HepG2 (cell line): ENCODE data around the gene ADRM1. TPM values are rescaled to one million over a fixed set of nuclear protein-coding genes. Genes with fewer than 3 reads are reported as not detected.

Experiments
- ATAC-seq: fragments of 200-7000 bp; cut with Tn5 transposase; 3 replicates; pipeline ENCODE4 v1.9.1; 2020; ENCODE audit warnings: mild to moderate bottlenecking, moderate library complexity
- Bru-seq: library from RNA; stranded (reverse); fragments of 400-500 nt; gene quantifications from one replicate; lab custom pipeline; 2021; lab: Mats Ljungman, UMichigan
- BruChase-seq, 2 experiments: library from RNA; stranded (reverse); fragments of 400-500 nt; gene quantifications; one replicate each; lab custom pipeline; 2021; lab: Mats Ljungman, UMichigan
- BruUV-seq: library from RNA; stranded (reverse); fragments of 400-500 nt; replicated peaks from 2 replicates; lab custom pipeline; 2021; lab: Mats Ljungman, UMichigan
- CTCF ChIA-PET: fragments of 300-600 bp; formaldehyde crosslinking; extraction: SDS; loops from one replicate; lab custom pipeline; 2021; ENCODE audit warnings: low total read pairs, inconsistent platforms, low intra/inter-chr PET ratio; lab: Yijun Ruan, JAX
- POLR2A ChIA-PET: fragments of 350-600 bp; sonication (Branson Sonifier 250); formaldehyde crosslinking; loops from one replicate; lab custom pipeline; 2020; ENCODE audit warnings: antibody characterized with exemption, inconsistent platforms; lab: Yijun Ruan, JAX
- DNase-seq: peaks from one replicate; pipeline ENCODE4 v3.0.0-alpha.2; 2015; ENCODE audit warnings: low spot score
- FAIRE-seq: peaks from 3 replicates; lab custom pipeline; 2011; peaks lifted over from hg19 to GRCh38; lab: Jason Lieb, UNC
- H2AFZ ChIP-seq: one replicate; pipeline ENCODE4 v1.6.1; 2011; ENCODE audit warnings: low read length, inconsistent platforms
- H3K27ac ChIP-seq: fragments of 300-600 bp; 3 replicates; pipeline ENCODE4 v1.8.0; 2011; ENCODE audit warnings: mixed run types, mild to moderate bottlenecking, mixed read lengths, low read length, inconsistent platforms; ENCODE audit not compliant: insufficient read depth; ENCODE audit errors: extremely low read length
- H3K27me3 ChIP-seq, 2 experiments: fragments of 200-600 bp in 1 of 2; 2 replicates in 1 of 2; 3 replicates in 1 of 2; pipeline versions ENCODE4 v1.6.0 to v1.8.0; 2011; ENCODE audit warnings: low read length in 2 of 2, mild to moderate bottlenecking in 2 of 2, moderate library complexity in 2 of 2, inconsistent platforms in 1 of 2; ENCODE audit not compliant: insufficient read depth in 2 of 2, control insufficient read depth in 1 of 2
- H3K36me3 ChIP-seq, 2 experiments: fragments of 200-600 bp in 1 of 2; replicated peaks in 1 of 2; 2 replicates in 1 of 2; 3 replicates in 1 of 2; pipeline versions ENCODE4 v1.5.1 to v1.8.0; 2011; ENCODE audit warnings: low read length in 2 of 2, inconsistent platforms in 1 of 2; ENCODE audit not compliant: insufficient read depth in 2 of 2, control insufficient read depth in 1 of 2
- H3K4me1 ChIP-seq: 2 replicates; pipeline ENCODE4 v1.5.1; 2012; ENCODE audit warnings: low read length, inconsistent platforms; ENCODE audit not compliant: insufficient read depth
- H3K4me2 ChIP-seq: 2 replicates; pipeline ENCODE4 v1.6.0; 2011; ENCODE audit warnings: low read depth, low read length, inconsistent platforms
- H3K4me3 ChIP-seq, 3 experiments: fragments of 200-600 bp in 1 of 3; sonication (generic), shearing (Covaris generic) in 1 of 3; replicated peaks in 1 of 3; 2 replicates each; pipeline ENCODE4 v1.5.1; 2011 to 2016; ENCODE audit warnings: low read length in 3 of 3, inconsistent platforms in 2 of 3, low read depth in 2 of 3, mild to moderate bottlenecking in 2 of 3, control low read depth in 1 of 3, mixed read lengths in 1 of 3; ENCODE audit not compliant: insufficient read depth in 1 of 3
- H3K79me2 ChIP-seq: one replicate; pipeline ENCODE4 v1.6.1; 2011; ENCODE audit warnings: low read length, inconsistent platforms; ENCODE audit not compliant: insufficient read depth
- H3K9ac ChIP-seq: 2 replicates; pipeline ENCODE4 v1.6.0; 2011; ENCODE audit warnings: mild to moderate bottlenecking, low read depth, low read length, inconsistent platforms; ENCODE audit not compliant: insufficient read depth
- H3K9me3 ChIP-seq: 2 replicates; pipeline ENCODE4 v1.5.1; 2012; ENCODE audit warnings: mild to moderate bottlenecking, low read length
- H4K20me1 ChIP-seq: 2 replicates; pipeline ENCODE4 v1.6.0; 2011; ENCODE audit warnings: inconsistent platforms, mild to moderate bottlenecking, low read length, moderate library complexity; ENCODE audit not compliant: insufficient read depth
- GLI4 ChIP-seq: sonication (generic); formaldehyde crosslinking; IDR thresholded peaks from 2 replicates; pipeline ENCODE4 v1.5.1; 2020; ENCODE audit warnings: missing genetic modification reagents, mild to moderate bottlenecking, moderate library complexity, borderline replicate concordance
- KLF11 ChIP-seq: IDR thresholded peaks from 2 replicates; pipeline ENCODE4 v1.6.1; 2016; ENCODE audit warnings: missing compliant biosample characterization
- MYC ChIP-seq: sonication (generic); formaldehyde crosslinking; IDR thresholded peaks from 2 replicates; pipeline ENCODE4 v1.9.0; 2021; ENCODE audit warnings: missing genetic modification reagents, borderline replicate concordance
- NR2C2 ChIP-seq: sonication (generic); formaldehyde crosslinking; IDR thresholded peaks from 2 replicates; pipeline ENCODE4 v1.4.0; 2020; ENCODE audit warnings: missing genetic modification reagents, mild to moderate bottlenecking, moderate library complexity, borderline replicate concordance
- SNAPC2 ChIP-seq: sonication (generic); formaldehyde crosslinking; IDR thresholded peaks from 2 replicates; pipeline ENCODE4 v1.8.1; 2022; ENCODE audit warnings: mild to moderate bottlenecking, missing genetic modification reagents
- ZBTB20 ChIP-seq: sonication (generic); formaldehyde crosslinking; IDR thresholded peaks from 2 replicates; pipeline ENCODE4 v1.8.1; 2023; ENCODE audit warnings: missing genetic modification reagents, low read depth, mild to moderate bottlenecking, borderline replicate concordance
- ZBTB42 ChIP-seq: sonication (generic); formaldehyde crosslinking; IDR thresholded peaks from 2 replicates; pipeline ENCODE4 v1.5.0; 2020; ENCODE audit warnings: mild to moderate bottlenecking, missing genetic modification reagents
- ZEB1 ChIP-seq: IDR thresholded peaks from 2 replicates; pipeline ENCODE4 v1.6.1; 2012; ENCODE audit warnings: mild to moderate bottlenecking, low read depth, inconsistent platforms; ENCODE audit not compliant: insufficient replicate concordance
- ZFX ChIP-seq: sonication (generic); formaldehyde crosslinking; IDR thresholded peaks from 2 replicates; pipeline ENCODE4 v1.4.0; 2020; ENCODE audit warnings: mild to moderate bottlenecking, low read depth, missing genetic modification reagents, moderate library complexity
- ZNF563 ChIP-seq: sonication (generic); formaldehyde crosslinking; IDR thresholded peaks from 2 replicates; pipeline ENCODE4 v1.8.0; 2022; ENCODE audit warnings: mild to moderate bottlenecking, moderate library complexity, missing genetic modification reagents
- ZNF615 ChIP-seq: sonication (generic); formaldehyde crosslinking; IDR thresholded peaks from 2 replicates; pipeline ENCODE4 v1.5.0; 2020; ENCODE audit warnings: mild to moderate bottlenecking, missing genetic modification reagents, borderline replicate concordance
- WGBS: methylation state at CpG from one replicate; pipeline ENCODE4 v1.1.6; 2017; ENCODE audit warnings: low lambda C conversion rate; 5-methylcytosine and 5-hydroxymethylcytosine counted together
- in situ Hi-C: cut with HindIII; loops from 2 replicates; pipeline ENCODE4 v1.10.0; 2017; ENCODE audit warnings: low pct_unique_long_range_greater_than_20kb; ENCODE audit not compliant: extremely low pct_ligation_motif_present
- intact Hi-C: fragments of 100-400 bp; cut with micrococcal nuclease; formaldehyde crosslinking; loops from one replicate; pipeline ENCODE4 v1.10.0; 2022; ENCODE audit not compliant: unreplicated experiment
- long read RNA-seq, 2 experiments: library from RNA in 1 of 2; library from polyadenylated mRNA in 1 of 2; stranded (forward) in 1 of 2; unstranded in 1 of 2; transcript quantifications; one replicate each; pipeline ENCODE4 v2.0.0, GENCODE V29; 2019 to 2022
- polyA minus RNA-seq, 3 experiments: library from RNA; depleted of rRNA, polyadenylated mRNA; stranded (reverse); fragments of >200 nt; gene quantifications; 2 replicates each; pipeline ENCODE4 v1.2.3, GENCODE V29; 2011; ENCODE audit warnings: low replicate concordance in 1 of 3
- polyA plus RNA-seq, 8 experiments: library from polyadenylated mRNA; depleted of rRNA in 3 of 8; stranded (reverse) in 7 of 8; unstranded in 1 of 8; fragments of >200 nt; fragmentation: Illumina TruSeq in 4 of 8; extraction: Trizol in 4 of 8; gene quantifications; 2 replicates each; pipeline versions ENCODE4 v1.2.1 to v1.2.3, GENCODE V29; 2011 to 2016; ENCODE audit warnings: low read depth in 4 of 8, missing spikeins in 1 of 8, mixed read lengths in 1 of 8; ENCODE audit not compliant: insufficient read depth in 1 of 8
- total RNA-seq, 5 experiments: library from RNA; depleted of rRNA; stranded (reverse); fragments of >200 nt; fragmentation: Illumina TruSeq; extraction: Trizol; gene quantifications; 2 replicates each; pipeline ENCODE4 v1.2.3, GENCODE V29; 2016; ENCODE audit warnings: low read depth in 1 of 5
- TF ChIP-seq, protein P1 (sequence below): IDR thresholded peaks from 2 replicates; pipeline ENCODE4 v1.6.1; 2016; ENCODE audit warnings: missing compliant biosample characterization, missing genetic modification reagents, borderline replicate concordance
- TF ChIP-seq, protein P2 (sequence below): sonication (generic); formaldehyde crosslinking; IDR thresholded peaks from 2 replicates; pipeline ENCODE4 v1.5.0; 2020; ENCODE audit warnings: missing genetic modification reagents

The ADRM1 gene, protein sequence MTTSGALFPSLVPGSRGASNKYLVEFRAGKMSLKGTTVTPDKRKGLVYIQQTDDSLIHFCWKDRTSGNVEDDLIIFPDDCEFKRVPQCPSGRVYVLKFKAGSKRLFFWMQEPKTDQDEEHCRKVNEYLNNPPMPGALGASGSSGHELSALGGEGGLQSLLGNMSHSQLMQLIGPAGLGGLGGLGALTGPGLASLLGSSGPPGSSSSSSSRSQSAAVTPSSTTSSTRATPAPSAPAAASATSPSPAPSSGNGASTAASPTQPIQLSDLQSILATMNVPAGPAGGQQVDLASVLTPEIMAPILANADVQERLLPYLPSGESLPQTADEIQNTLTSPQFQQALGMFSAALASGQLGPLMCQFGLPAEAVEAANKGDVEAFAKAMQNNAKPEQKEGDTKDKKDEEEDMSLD
- 143 and 154 TPM in 2 replicates for total RNA-seq (2016; rRNA removed; fragmentation: Illumina TruSeq; extraction: Trizol)
- total RNA-seq (2016; cell fraction: cytosol; rRNA removed; fragmentation: Illumina TruSeq; extraction: Trizol; ENCODE audit: low read depth), result 51.6 and 53.2 TPM in 2 replicates
- total RNA-seq (2016; cell fraction: insoluble cytoplasmic fraction; rRNA removed; fragmentation: Illumina TruSeq; extraction: Trizol), result 149 and 159 TPM in 2 replicates
- total RNA-seq (2016; cell fraction: membrane; rRNA removed; fragmentation: Illumina TruSeq; extraction: Trizol), result 59.3 and 62.8 TPM in 2 replicates
- 76.2 and 86.5 TPM in 2 replicates for total RNA-seq (2016; cell fraction: nucleus; rRNA removed; fragmentation: Illumina TruSeq; extraction: Trizol)
- polyA plus RNA-seq (2011; rRNA removed), result 92.9 and 106 TPM in 2 replicates
- polyA plus RNA-seq (2011; cell fraction: cytosol; rRNA removed), result 90.4 and 144 TPM in 2 replicates
- polyA plus RNA-seq (2011; cell fraction: nucleus; rRNA removed), result 158 and 185 TPM in 2 replicates
- 62.1 and 86.3 TPM in 2 replicates for polyA plus RNA-seq (2012)
- 50.3 and 52.6 TPM in 2 replicates for polyA plus RNA-seq (2016; cell fraction: cytosol; fragmentation: Illumina TruSeq; extraction: Trizol; ENCODE audit: low read depth)
- 185 and 189 TPM in 2 replicates for polyA plus RNA-seq (2016; cell fraction: insoluble cytoplasmic fraction; fragmentation: Illumina TruSeq; extraction: Trizol; ENCODE audit: low read depth)
- 54.2 and 55.6 TPM in 2 replicates for polyA plus RNA-seq (2016; cell fraction: membrane; fragmentation: Illumina TruSeq; extraction: Trizol; ENCODE audit: low read depth)
- 165 and 171 TPM in 2 replicates for polyA plus RNA-seq (2016; cell fraction: nucleus; fragmentation: Illumina TruSeq; extraction: Trizol; ENCODE audit: insufficient read depth, low read depth)
- 92.6 and 107 TPM in 2 replicates for polyA minus RNA-seq (2011; rRNA and poly(A)+ RNA removed; ENCODE audit: low replicate concordance)
- polyA minus RNA-seq (2011; cell fraction: cytosol; rRNA and poly(A)+ RNA removed), result 50.7 and 55.0 TPM in 2 replicates
- 47.2 and 49.4 TPM in 2 replicates for polyA minus RNA-seq (2011; cell fraction: nucleus; rRNA and poly(A)+ RNA removed)
- percentile 86 among the genes with signal in this experiment for Bru-seq, nascent RNA
- BruChase-seq, experiment 1, labeled RNA remaining after a 6-hour chase, result percentile 95 among the genes with signal in this experiment
- percentile 90 among the genes with signal in this experiment for BruChase-seq, experiment 2, labeled RNA remaining after a 2-hour chase
- long read RNA-seq, experiment 1, transcript ADRM1-205 (9 exons, 1,361 nt), result minor isoform, 24 of 418 reads
- long read RNA-seq, experiment 1, transcript ADRM1-201 (10 exons, 1,478 nt), result major isoform, 287 of 418 reads
- long read RNA-seq, experiment 1, partial matches to known transcripts, result 51 of 418 reads
- long read RNA-seq, experiment 1, other reads (novel, unspliced or antisense), result 56 of 418 reads
- long read RNA-seq, experiment 2, transcript ADRM1-201 (10 exons, 1,478 nt), result major isoform, 284 of 496 reads
- long read RNA-seq, experiment 2, transcript ADRM1-205 (9 exons, 1,361 nt), result minor isoform, 28 of 496 reads
- long read RNA-seq, experiment 2, partial matches to known transcripts, result 139 of 496 reads
- long read RNA-seq, experiment 2, other reads (novel, unspliced or antisense), result 44 of 496 reads

DNA sequence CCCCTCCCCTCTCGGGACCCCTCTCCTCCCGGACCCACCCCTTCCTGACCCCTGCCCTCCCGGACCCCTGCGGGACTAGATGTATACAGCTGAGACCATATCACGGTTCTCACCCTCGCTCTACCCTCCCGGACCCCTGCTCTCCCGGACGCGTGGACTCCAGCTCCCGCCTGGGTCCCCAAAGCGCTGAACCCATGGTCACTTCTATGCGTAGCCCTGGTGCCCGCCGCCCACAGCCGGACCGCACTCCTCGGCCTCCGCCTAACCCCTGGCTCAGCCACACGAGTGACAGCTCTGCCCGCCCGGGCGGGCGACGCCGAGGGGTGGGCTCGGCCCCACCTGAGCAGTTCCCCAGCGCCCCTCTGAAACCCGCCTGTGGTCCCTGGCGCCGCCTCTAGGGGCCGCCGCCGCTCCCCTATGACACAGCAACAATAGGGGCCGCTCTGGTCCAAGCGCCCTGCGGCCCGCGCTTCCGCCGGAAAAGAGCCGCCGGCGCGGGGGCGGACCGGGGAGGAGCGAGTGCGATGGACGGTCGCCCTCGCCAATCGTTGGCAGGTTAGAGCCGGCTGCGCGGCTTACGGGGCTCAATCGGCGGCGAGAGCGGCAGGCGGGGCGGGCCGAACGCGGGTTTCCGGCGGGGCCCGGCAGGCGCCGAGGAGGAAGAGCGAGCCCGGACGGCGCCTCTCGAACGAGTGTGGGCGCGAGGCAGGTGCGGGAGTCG, at the start of gene ADRM1:
Gene ADRM1, plus strand, starts transcription at position 657 of the 721 bp plus-strand sequence. CDS start 572 bp downstream, outside the sequence.
- WGBS, result under 1% methylated on average over 44 of the region's 81 CpGs
- Histone ChIP-seq H3K36me3 (peaks cover 15 to 31% of the 10 kb centered on the region in 2 experiments), H3K27ac (peak within 1 kb of the TSS; percentile 97), H3K9ac (peak within 1 kb of the TSS; percentile 91), H3K4me1 (peaks cover 50% of the 10 kb centered on the region), H2AFZ (no peak within 1 kb of the TSS), H3K79me2 (peaks cover 32% of the 10 kb centered on the region), H3K9me3 (no peaks in the 10 kb centered on the region), H3K4me2 (peak within 1 kb of the TSS; percentile 99), H4K20me1 (peaks cover 25% of the 10 kb centered on the region), H3K4me3 (peak within 1 kb of the TSS; percentile 74 to 98 (median 93)), H3K27me3 (no peaks in the 10 kb centered on the region; a peak in 1 of 5 replicates)
- in situ Hi-C loops, result loop anchor here (5.0 kb wide), 1 partner anchor 65 kb away; the partner anchor contains the start of gene LAMA5
- ChIA-PET CTCF (interaction anchor here (1.3 to 6.1 kb wide), 6 partner anchors 66 to 108 kb away, joined by 4 to 73 read pairs (median 12); partner anchors contain the start of gene RPS21), POLR2A (interaction anchor here (0.7 to 8.3 kb wide), 7 partner anchors 65 to 109 kb away, joined by 3 to 187 read pairs (median 8); partner anchors contain the start of genes LAMA5 and RPS21)
- DNase-seq, result peak; percentile 97
- peak; percentile 73 for ATAC-seq
- BruUV-seq, result no TSS peak
- FAIRE-seq, result peak; percentile 54
- intact Hi-C loops, result loop anchor here (1.0 kb wide), 2 partner anchors 74 to 80 kb away; no protein-coding TSS in a partner anchor
- TF ChIP-seq ZNF615 (CRISPR knock-in tag) (no peak), GLI4 (CRISPR knock-in tag) (no peak), SNAPC2 (CRISPR knock-in tag) (no peak), ZNF563 (CRISPR knock-in tag) (peak; percentile 26), ZBTB20 (CRISPR knock-in tag) (no peak), KLF11 (CRISPR knock-in tag) (no peak), ZFX (peak; percentile 71), ZEB1 (peak; percentile 72), ZBTB42 (CRISPR knock-in tag) (no peak), MYC (CRISPR knock-in tag) (peak; percentile 59; the same call in 1 of the 2 replicates), NR2C2 (CRISPR knock-in tag) (peak; percentile 88)
- TF ChIP-seq, protein P1, sequence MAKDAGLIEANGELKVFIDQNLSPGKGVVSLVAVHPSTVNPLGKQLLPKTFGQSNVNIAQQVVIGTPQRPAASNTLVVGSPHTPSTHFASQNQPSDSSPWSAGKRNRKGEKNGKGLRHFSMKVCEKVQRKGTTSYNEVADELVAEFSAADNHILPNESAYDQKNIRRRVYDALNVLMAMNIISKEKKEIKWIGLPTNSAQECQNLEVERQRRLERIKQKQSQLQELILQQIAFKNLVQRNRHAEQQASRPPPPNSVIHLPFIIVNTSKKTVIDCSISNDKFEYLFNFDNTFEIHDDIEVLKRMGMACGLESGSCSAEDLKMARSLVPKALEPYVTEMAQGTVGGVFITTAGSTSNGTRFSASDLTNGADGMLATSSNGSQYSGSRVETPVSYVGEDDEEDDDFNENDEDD (CRISPR knock-in tag), result peak; percentile 91
- TF ChIP-seq, protein P2, sequence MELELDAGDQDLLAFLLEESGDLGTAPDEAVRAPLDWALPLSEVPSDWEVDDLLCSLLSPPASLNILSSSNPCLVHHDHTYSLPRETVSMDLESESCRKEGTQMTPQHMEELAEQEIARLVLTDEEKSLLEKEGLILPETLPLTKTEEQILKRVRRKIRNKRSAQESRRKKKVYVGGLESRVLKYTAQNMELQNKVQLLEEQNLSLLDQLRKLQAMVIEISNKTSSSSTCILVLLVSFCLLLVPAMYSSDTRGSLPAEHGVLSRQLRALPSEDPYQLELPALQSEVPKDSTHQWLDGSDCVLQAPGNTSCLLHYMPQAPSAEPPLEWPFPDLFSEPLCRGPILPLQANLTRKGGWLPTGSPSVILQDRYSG (CRISPR knock-in tag), result no peak
